Measurements from ENCODE around the gene CCDC12.

The CCDC12 gene

DNA sequence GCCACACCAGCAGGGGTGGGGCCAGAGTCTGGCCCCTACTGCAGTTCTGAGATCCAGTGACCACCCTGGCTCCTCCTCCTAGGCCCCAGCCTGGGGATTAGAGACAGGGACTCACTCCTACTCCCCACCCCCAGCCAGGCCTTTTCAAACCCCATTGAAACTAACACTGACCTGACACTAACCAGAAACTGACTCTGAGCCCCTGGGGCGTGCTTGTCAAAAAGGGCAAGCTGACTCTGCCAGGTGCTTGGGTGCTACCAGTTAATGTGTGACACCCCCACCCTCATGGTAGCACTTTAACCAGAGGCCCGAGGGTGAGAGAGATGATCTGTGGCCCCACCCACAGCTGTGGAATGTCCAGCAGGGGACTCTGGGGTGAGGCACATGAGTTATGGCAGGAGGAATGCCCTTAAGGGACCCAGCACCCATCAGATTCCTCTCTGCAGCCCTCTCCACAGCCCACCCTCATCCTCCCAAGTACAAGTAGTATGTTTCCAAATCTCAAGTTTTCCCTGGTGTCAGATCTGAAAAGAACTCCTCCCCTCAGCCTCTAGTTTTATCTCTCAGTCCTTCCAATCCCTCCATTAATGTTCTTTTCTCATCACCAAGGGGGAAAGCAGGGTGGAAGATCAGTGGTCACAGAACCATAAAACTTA is 97.6 kb downstream of the CCDC12 start:
- POLR2A ChIA-PET, result no interaction called here

DNA sequence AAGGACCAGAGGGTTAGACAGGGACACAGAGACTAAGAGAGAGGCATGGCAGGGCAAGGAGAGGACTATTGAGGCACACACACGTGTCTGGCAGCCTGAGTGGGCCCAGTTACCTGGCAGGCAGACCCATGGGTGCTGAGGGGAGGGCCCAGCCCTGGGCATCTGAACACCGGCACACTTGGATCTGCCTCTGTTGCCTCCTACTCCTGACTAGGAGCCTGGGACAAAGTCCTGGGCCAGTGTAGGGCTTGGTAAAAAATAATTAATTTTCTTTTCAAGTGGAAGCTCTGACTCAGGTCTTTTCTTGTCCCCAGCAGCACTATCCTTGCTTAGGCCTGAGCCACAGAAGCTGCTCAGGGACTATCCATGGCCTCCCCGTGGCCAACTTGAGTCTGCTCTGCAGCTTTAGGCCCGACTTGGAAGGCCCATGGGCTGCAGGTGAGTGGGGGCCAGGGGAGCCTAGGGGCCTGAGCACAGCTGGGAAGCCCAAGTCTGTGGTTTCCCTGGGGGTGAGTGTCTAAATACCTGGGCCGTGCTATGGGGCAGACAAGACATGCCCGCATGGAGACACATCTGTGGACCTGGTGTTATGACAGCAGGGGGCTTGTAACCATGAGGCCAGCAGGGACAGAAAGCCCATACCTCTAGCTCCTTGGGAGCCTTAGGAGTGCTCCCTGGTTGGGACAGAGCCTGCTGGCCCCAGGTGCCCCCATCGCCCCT is 99.0 kb downstream of the CCDC12 start, which contains the start of gene PTH1R:
Gene PTH1R (plus strand): TSS at position 316 of the 720 bp plus-strand sequence. CDS start 5,839 bp downstream, outside the sequence.
- ChIA-PET POLR2A (interaction anchor here (1.2 kb wide), 1 partner anchor 10 kb away, joined by 3 read pairs; no protein-coding TSS in a partner anchor), CTCF (no interaction called here)
- TF ChIP-seq TARDBP (IDR thresholded peaks at IDR 0.05), result no peak
- TF ChIP-seq, protein P1, sequence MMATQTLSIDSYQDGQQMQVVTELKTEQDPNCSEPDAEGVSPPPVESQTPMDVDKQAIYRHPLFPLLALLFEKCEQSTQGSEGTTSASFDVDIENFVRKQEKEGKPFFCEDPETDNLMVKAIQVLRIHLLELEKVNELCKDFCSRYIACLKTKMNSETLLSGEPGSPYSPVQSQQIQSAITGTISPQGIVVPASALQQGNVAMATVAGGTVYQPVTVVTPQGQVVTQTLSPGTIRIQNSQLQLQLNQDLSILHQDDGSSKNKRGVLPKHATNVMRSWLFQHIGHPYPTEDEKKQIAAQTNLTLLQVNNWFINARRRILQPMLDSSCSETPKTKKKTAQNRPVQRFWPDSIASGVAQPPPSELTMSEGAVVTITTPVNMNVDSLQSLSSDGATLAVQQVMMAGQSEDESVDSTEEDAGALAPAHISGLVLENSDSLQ (IDR thresholded peaks at IDR 0.05), result no peak

More for the DNA sequence above, 97.6 kb downstream of the CCDC12 start:
- TF ChIP-seq NFRKB (IDR thresholded peaks at IDR 0.05) (no peak), SUZ12 (IDR thresholded peaks at IDR 0.05) (no peak), FOXA1 (IDR thresholded peaks at IDR 0.05) (no peak), FOXK2 (IDR thresholded peaks at IDR 0.05) (no peak), ARNT (IDR thresholded peaks at IDR 0.05) (no peak), SP1 (IDR thresholded peaks at IDR 0.05) (no peak), HDGF (IDR thresholded peaks at IDR 0.05; ENCODE audit: borderline replicate concordance) (no peak), BHLHE40 (IDR thresholded peaks at IDR 0.05; ENCODE audit: borderline replicate concordance) (no peak), LEF1 (IDR thresholded peaks at IDR 0.05; ENCODE audit: borderline replicate concordance) (no peak), L3MBTL2 (conservative IDR thresholded peaks at IDR 0.05) (no peak), CTBP1 (IDR thresholded peaks at IDR 0.05; ENCODE audit: borderline replicate concordance) (no peak), ELF4 (IDR thresholded peaks at IDR 0.05) (no peak)
- TF ChIP-seq, protein P1 (IDR thresholded peaks at IDR 0.05), result no peak
- no peak for DNase-seq (ENCODE audit: extremely low spot score)
- CTCF ChIA-PET, result no interaction called here

DNA sequence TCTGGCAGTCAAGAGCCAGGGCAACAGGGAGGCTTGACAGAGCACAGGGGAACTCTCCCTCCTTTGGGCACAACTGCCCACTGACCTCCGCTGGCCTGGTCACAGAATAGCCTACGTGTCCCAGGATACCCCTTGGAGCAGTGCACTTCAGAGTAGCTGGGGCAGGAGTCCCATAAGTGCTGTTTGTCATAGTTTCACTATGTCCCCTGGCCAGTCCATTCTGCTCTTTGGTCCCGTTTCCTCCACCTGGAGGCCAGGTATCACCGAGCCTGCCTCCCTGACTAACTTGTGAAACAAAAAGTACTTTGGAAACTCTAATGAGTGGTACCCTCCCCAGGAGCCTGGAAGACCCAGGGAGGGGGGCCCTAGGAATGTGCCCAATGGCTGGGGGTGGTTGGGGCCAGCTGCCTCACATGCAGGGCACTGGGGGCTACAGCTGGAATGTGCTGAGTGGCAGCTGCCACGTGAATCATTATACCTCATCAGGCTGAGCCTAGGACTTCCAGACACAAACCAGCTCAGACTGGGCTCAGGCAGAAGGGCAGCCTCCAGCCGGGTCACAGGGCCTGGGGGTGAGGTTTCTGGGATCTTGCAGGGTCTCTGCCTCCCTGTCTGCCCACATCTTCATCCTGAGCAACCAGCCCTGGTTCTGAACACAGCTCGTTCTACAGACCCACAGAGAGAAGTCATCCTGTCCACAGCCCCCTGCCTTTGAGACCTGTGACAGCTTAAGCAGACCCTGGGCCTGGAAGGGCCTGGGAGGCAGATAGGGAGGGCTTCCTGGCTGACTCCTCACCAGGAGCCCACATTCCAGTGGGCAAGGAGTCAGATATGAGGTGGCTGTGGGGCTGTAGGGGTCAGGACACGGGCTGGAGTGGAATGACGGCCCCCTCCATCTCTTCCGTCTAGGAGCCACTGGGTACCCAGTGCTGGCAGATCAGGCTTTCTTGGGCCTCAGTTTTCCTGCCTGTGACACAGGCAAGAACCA is 99.9 kb downstream of the CCDC12 start:
- ChIA-PET POLR2A (no interaction called here), CTCF (no interaction called here)
- TF ChIP-seq, protein P1 (IDR thresholded peaks at IDR 0.05), result no peak
- TF ChIP-seq SUZ12 (IDR thresholded peaks at IDR 0.05), result no peak
- TF ChIP-seq ZNF384 (IDR thresholded peaks at IDR 0.05), result no peak
- TF ChIP-seq CTBP1 (IDR thresholded peaks at IDR 0.05; ENCODE audit: borderline replicate concordance), result no peak
- no peak for TF ChIP-seq LEF1 (IDR thresholded peaks at IDR 0.05; ENCODE audit: borderline replicate concordance)
- no peak for TF ChIP-seq FOXM1 (IDR thresholded peaks at IDR 0.05; ENCODE audit: borderline replicate concordance)
- TF ChIP-seq HDGF (IDR thresholded peaks at IDR 0.05; ENCODE audit: borderline replicate concordance), result no peak
- TF ChIP-seq BHLHE40 (IDR thresholded peaks at IDR 0.05; ENCODE audit: borderline replicate concordance), result no peak
- no peak for TF ChIP-seq SP1 (IDR thresholded peaks at IDR 0.05)
- TF ChIP-seq L3MBTL2 (conservative IDR thresholded peaks at IDR 0.05), result no peak
- no peak for TF ChIP-seq ELF4 (IDR thresholded peaks at IDR 0.05)
- no peak for TF ChIP-seq FOXK2 (IDR thresholded peaks at IDR 0.05)
- TF ChIP-seq TARDBP (IDR thresholded peaks at IDR 0.05), result no peak
- TF ChIP-seq NFRKB (IDR thresholded peaks at IDR 0.05), result no peak
- TF ChIP-seq FOXA1 (IDR thresholded peaks at IDR 0.05), result no peak
- no peak for DNase-seq (ENCODE audit: extremely low spot score)

More for the DNA sequence above, 99.0 kb downstream of the CCDC12 start, which contains the start of gene PTH1R:
- DNase-seq (ENCODE audit: extremely low spot score), result no peak

DNA sequence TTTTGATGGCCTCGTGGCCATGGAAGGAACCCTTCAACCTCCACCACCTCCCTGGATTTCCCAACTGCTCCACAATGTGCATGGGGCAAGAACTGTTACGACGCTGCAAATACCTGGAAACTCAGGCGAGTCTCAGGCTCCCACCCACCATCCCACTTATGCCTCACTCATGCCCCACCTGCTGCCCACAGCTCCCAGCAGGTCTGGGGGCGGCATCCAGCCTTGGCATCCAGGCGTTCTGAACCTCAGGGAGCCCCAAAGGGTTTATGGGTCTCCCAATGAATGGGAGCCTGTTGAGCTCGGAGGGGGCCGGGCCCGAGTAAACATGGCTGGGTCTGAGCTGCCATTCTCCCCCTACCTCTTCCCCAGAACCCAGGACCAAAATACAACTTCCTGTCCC is 101.0 kb downstream of the CCDC12 start:
- CTCF ChIA-PET, result no interaction called here
- no peak for DNase-seq (ENCODE audit: extremely low spot score)
- POLR2A ChIA-PET, result no interaction called here
- TF ChIP-seq LEF1 (IDR thresholded peaks at IDR 0.05; ENCODE audit: borderline replicate concordance) (no peak), SUZ12 (IDR thresholded peaks at IDR 0.05) (no peak), CTBP1 (IDR thresholded peaks at IDR 0.05; ENCODE audit: borderline replicate concordance) (no peak), ARNT (IDR thresholded peaks at IDR 0.05) (no peak), FOXK2 (IDR thresholded peaks at IDR 0.05) (no peak), HDGF (IDR thresholded peaks at IDR 0.05; ENCODE audit: borderline replicate concordance) (no peak), TARDBP (IDR thresholded peaks at IDR 0.05) (no peak), FOXM1 (IDR thresholded peaks at IDR 0.05; ENCODE audit: borderline replicate concordance) (no peak), FOXA1 (IDR thresholded peaks at IDR 0.05) (no peak), NFRKB (IDR thresholded peaks at IDR 0.05) (no peak), ELF4 (IDR thresholded peaks at IDR 0.05) (no peak), BHLHE40 (IDR thresholded peaks at IDR 0.05; ENCODE audit: borderline replicate concordance) (no peak), ZNF384 (IDR thresholded peaks at IDR 0.05) (no peak), SP1 (IDR thresholded peaks at IDR 0.05) (no peak), L3MBTL2 (conservative IDR thresholded peaks at IDR 0.05) (no peak)
- TF ChIP-seq, protein P1 (IDR thresholded peaks at IDR 0.05), result no peak
